H1 (cell line): ENCODE results near the gene CPHXL2. TPM values are rescaled to one million over a fixed set of nuclear protein-coding genes. Genes with fewer than 3 reads are reported as not detected.

Source experiments
- CTCF ChIA-PET: fragments of 300-600 bp; sonication (Branson Sonifier 250); formaldehyde crosslinking; loops from one replicate; lab custom pipeline; 2021; ENCODE audit not compliant: partially characterized antibody; lab: Charles Lee
- POLR2A ChIA-PET: fragments of 300-600 bp; sonication (Branson Sonifier 250); formaldehyde crosslinking; loops from one replicate; lab custom pipeline; 2021; ENCODE audit warnings: inconsistent platforms; ENCODE audit not compliant: partially characterized antibody; lab: Charles Lee
- DNase-seq, 2 experiments: peaks; one replicate each; pipeline versions ENCODE4 v3.0.0 to v3.0.0-alpha.2; 2010 to 2022; ENCODE audit warnings: low spot score in 2 of 2, low read depth in 1 of 2, mixed read lengths in 1 of 2
- FAIRE-seq: peaks from 2 replicates; lab custom pipeline; 2011; peaks lifted over from hg19 to GRCh38; lab: Jason Lieb, UNC
- H2AFZ ChIP-seq: 2 replicates; pipeline ENCODE4 v1.8.1; 2012; ENCODE audit warnings: low read length, inconsistent platforms
- H2AK5ac ChIP-seq: 2 replicates; pipeline ENCODE4 v1.6.1; 2013; ENCODE audit warnings: low read depth, low read length
- H2BK120ac ChIP-seq: replicated peaks from 2 replicates; pipeline ENCODE3; 2013; ENCODE audit warnings: low read depth, low read length, inconsistent platforms
- H2BK12ac ChIP-seq: 2 replicates; pipeline ENCODE4 v1.6.1; 2013; ENCODE audit warnings: low read depth, low read length
- H2BK15ac ChIP-seq: 2 replicates; pipeline ENCODE4 v1.6.1; 2013; ENCODE audit warnings: low read length
- H2BK20ac ChIP-seq: 2 replicates; pipeline ENCODE4 v1.6.1; 2013; ENCODE audit warnings: low read length
- H2BK5ac ChIP-seq: 2 replicates; pipeline ENCODE4 v1.6.1; 2013; ENCODE audit warnings: low read depth, low read length
- H3K14ac ChIP-seq: 2 replicates; pipeline ENCODE4 v1.6.1; 2013; ENCODE audit warnings: inconsistent platforms; ENCODE audit not compliant: insufficient read length
- H3K18ac ChIP-seq: 2 replicates; pipeline ENCODE4 v1.6.1; 2013; ENCODE audit warnings: low read length; ENCODE audit errors: extremely low read depth
- H3K23ac ChIP-seq: 2 replicates; pipeline ENCODE4 v1.6.1; 2013; ENCODE audit warnings: inconsistent platforms; ENCODE audit not compliant: insufficient read length
- H3K23me2 ChIP-seq: 2 replicates; pipeline ENCODE4 v1.6.1; 2013; ENCODE audit warnings: low read depth, low read length
- H3K27ac ChIP-seq: 2 replicates; pipeline ENCODE4 v1.6.1; 2011; ENCODE audit warnings: low read depth, low read length, inconsistent platforms
- H3K27me3 ChIP-seq, 4 experiments: replicated peaks in 1 of 4; 1 replicate in 1 of 4; 2 replicates in 3 of 4; pipeline versions ENCODE4 v1.6.1 to v1.8.1; 2011 to 2013; ENCODE audit warnings: low read length in 3 of 4, mild to moderate bottlenecking in 3 of 4, inconsistent platforms in 2 of 4, mixed read lengths in 2 of 4, moderate library complexity in 1 of 4; ENCODE audit not compliant: control insufficient read depth in 3 of 4, insufficient read depth in 3 of 4; ENCODE audit errors: extremely low read depth in 1 of 4
- H3K36me3 ChIP-seq, 4 experiments: 2 replicates each; pipeline versions ENCODE4 v1.6.1 to v1.8.1; 2011 to 2013; ENCODE audit warnings: mild to moderate bottlenecking in 4 of 4, low read length in 3 of 4, moderate library complexity in 2 of 4, control low read depth in 1 of 4, inconsistent platforms in 1 of 4; ENCODE audit not compliant: insufficient read depth in 4 of 4, control insufficient read depth in 2 of 4
- H3K4ac ChIP-seq: replicated peaks from 2 replicates; pipeline ENCODE3; 2013; ENCODE audit warnings: low read length, low read depth, mixed read lengths, inconsistent platforms; ENCODE audit not compliant: insufficient read length
- H3K4me1 ChIP-seq, 4 experiments: replicated peaks in 1 of 4; 1 replicate in 1 of 4; 2 replicates in 3 of 4; pipeline versions ENCODE4 v1.6.1 to v1.8.1; 2011 to 2013; ENCODE audit warnings: low read length in 3 of 4, inconsistent platforms in 2 of 4, mixed read lengths in 1 of 4; ENCODE audit not compliant: insufficient read depth in 4 of 4, control insufficient read depth in 3 of 4
- H3K4me2 ChIP-seq, 2 experiments: 2 replicates each; pipeline versions ENCODE4 v1.6.1 to v1.8.1; 2011 to 2013; ENCODE audit warnings: low read depth in 2 of 2, low read length in 2 of 2, control low read depth in 1 of 2, inconsistent platforms in 1 of 2, mild to moderate bottlenecking in 1 of 2; ENCODE audit not compliant: insufficient read depth in 1 of 2
- H3K4me3 ChIP-seq, 4 experiments: fragments of 200-600, 300-600 bp in 1 of 4; sonication (generic), shearing (Covaris generic), sonication (Bioruptor Twin) in 1 of 4; 2 replicates each; pipeline versions ENCODE4 v1.5.1 to v1.8.1; 2011 to 2016; ENCODE audit warnings: low read length in 4 of 4, low read depth in 3 of 4, control low read depth in 2 of 4, inconsistent platforms in 2 of 4, mild to moderate bottlenecking in 2 of 4, mixed read lengths in 1 of 4, moderate library complexity in 1 of 4; ENCODE audit not compliant: insufficient read depth in 2 of 4; ENCODE audit errors: extremely low read depth in 1 of 4
- H3K56ac ChIP-seq: replicated peaks from 2 replicates; pipeline ENCODE3; 2013; ENCODE audit warnings: low read depth, mild to moderate bottlenecking, mixed read lengths, low read length, inconsistent platforms; ENCODE audit not compliant: insufficient read length
- H3K79me1 ChIP-seq: 2 replicates; pipeline ENCODE4 v1.6.1; 2013; ENCODE audit warnings: low read depth, low read length, control low read depth
- H3K79me2 ChIP-seq, 2 experiments: 2 replicates each; pipeline versions ENCODE4 v1.6.1 to v1.8.1; 2012 to 2013; ENCODE audit warnings: low read length in 2 of 2, mild to moderate bottlenecking in 2 of 2, inconsistent platforms in 1 of 2; ENCODE audit not compliant: insufficient read depth in 2 of 2, control insufficient read depth in 1 of 2
- H3K9ac ChIP-seq, 4 experiments: replicated peaks in 1 of 4; 1 replicate in 1 of 4; 2 replicates in 3 of 4; pipeline versions ENCODE4 v1.6.1 to v1.8.1; 2011 to 2013; ENCODE audit warnings: low read depth in 3 of 4, low read length in 3 of 4, control low read depth in 2 of 4, mild to moderate bottlenecking in 2 of 4, moderate library complexity in 2 of 4, inconsistent platforms in 1 of 4; ENCODE audit errors: extremely low read depth in 1 of 4
- H3K9me3 ChIP-seq, 2 experiments: 2 replicates each; pipeline versions ENCODE4 v1.6.1 to v1.8.1; 2012 to 2013; ENCODE audit warnings: mild to moderate bottlenecking in 2 of 2, moderate library complexity in 2 of 2, control low read depth in 1 of 2, inconsistent platforms in 1 of 2, low read depth in 1 of 2, low read length in 1 of 2, mixed read lengths in 1 of 2; ENCODE audit not compliant: insufficient read depth in 2 of 2
- H4K20me1 ChIP-seq, 2 experiments: replicated peaks in 1 of 2; 2 replicates each; pipeline versions ENCODE3 to v1.8.1; 2011 to 2013; ENCODE audit warnings: inconsistent platforms in 2 of 2, low read length in 2 of 2, mild to moderate bottlenecking in 1 of 2; ENCODE audit not compliant: insufficient read depth in 2 of 2, control insufficient read depth in 1 of 2
- H4K5ac ChIP-seq: 2 replicates; pipeline ENCODE4 v1.6.1; 2013; ENCODE audit warnings: low read length, low read depth, mixed read lengths, inconsistent platforms; ENCODE audit not compliant: insufficient read length
- H4K8ac ChIP-seq: 2 replicates; pipeline ENCODE4 v1.8.0; 2013; ENCODE audit warnings: mild to moderate bottlenecking, moderate library complexity, low read length, inconsistent platforms; ENCODE audit not compliant: insufficient read depth; ENCODE audit errors: extremely low read depth
- H4K91ac ChIP-seq: replicated peaks from 2 replicates; pipeline ENCODE3; 2013; ENCODE audit warnings: low read length, mixed read lengths, inconsistent platforms; ENCODE audit not compliant: insufficient read length
- WGBS, 2 experiments: shearing (Covaris generic) in 1 of 2; methylation state at CpG; one replicate each; pipeline versions ENCODE4 v1.1.6 to v1.1.7; 2013 to 2015; ENCODE audit warnings: low lambda C conversion rate in 2 of 2, mixed read lengths in 2 of 2, inconsistent platforms in 1 of 2, low coverage in 1 of 2, missing lambda C conversion rate in 1 of 2; ENCODE audit not compliant: insufficient replicate concordance in 2 of 2, insufficient coverage in 1 of 2, insufficient read length in 1 of 2; ENCODE audit errors: extremely low coverage in 1 of 2, missing lambda C conversion rate in 1 of 2; 5-methylcytosine and 5-hydroxymethylcytosine counted together
- polyA plus RNA-seq, 7 experiments: library from polyadenylated mRNA; depleted of rRNA in 3 of 7; stranded (reverse) in 5 of 7; unstranded in 2 of 7; fragments of >200 nt in 5 of 7; fragments of 200-250 nt in 2 of 7; gene quantifications; 1 replicate in 5 of 7; 2 replicates in 1 of 7; 4 replicates in 1 of 7; pipeline versions ENCODE4 v1.2.1 to v1.2.3, GENCODE V29; 2011 to 2013; ENCODE audit warnings: missing spikeins in 2 of 7, mixed read lengths in 2 of 7
- total RNA-seq: library from RNA; stranded (reverse); fragmentation: NEBNext Ultra II Directional; extraction: Animal tissue kit (Norgen Biotek cat#: 25700); gene quantifications from 2 replicates; pipeline ENCODE4 v1.2.1, GENCODE V29; 2021

Gene CPHXL2
- total and polyA plus RNA-seq, 2 of the 8 experiments (the other 6 are each of a cell fraction or from before 2014, with no cell fraction given) = not detected

GRCh38 chr16:75632857-75633256 is 44.0 kb downstream of the CPHXL2 start:
- H4K5ac ChIP-seq = no peak overlapping the region
- DNase-seq (no peak), FAIRE-seq (no peak)
- H2BK120ac ChIP-seq = no peak overlapping the region
- peaks cover 41 to 94% (median 81%) of the 10 kb centered on the region in 4 experiments for H3K36me3 ChIP-seq
- H2BK15ac ChIP-seq = no peak overlapping the region
- H3K27ac ChIP-seq = no peak overlapping the region
- no peak overlapping the region for H3K18ac ChIP-seq
- 96% methylated on average over 8 of the region's 8 CpGs; no CpG with 5 or more reads in 1 of the 2 experiments for WGBS, 2 experiments
- H2BK5ac ChIP-seq = no peak overlapping the region
- ChIA-PET CTCF (interaction anchor here (1.4 kb wide), 1 partner anchor 11 kb away, joined by 3 read pairs; no protein-coding TSS in a partner anchor), POLR2A (interaction anchor here (0.6 to 3.7 kb wide), 7 partner anchors 9 to 1356 kb away, joined by 3 to 21 read pairs (median 8); partner anchors contain the start of genes ADAT1, KARS1 and TERF2IP)
- H3K4me2 ChIP-seq = no peak overlapping the region
- H3K27me3 ChIP-seq = peaks cover 0 to 1% (median 0%) of the 10 kb centered on the region in 4 experiments; a peak in 1 of 7 replicates
- no peak overlapping the region for H3K14ac ChIP-seq
- H4K20me1 ChIP-seq = peaks cover 0 to 8% of the 10 kb centered on the region in 2 experiments
- no peaks in the 10 kb centered on the region for H3K79me1 ChIP-seq
- H2AK5ac ChIP-seq = no peak overlapping the region
- H3K9ac ChIP-seq = no peak overlapping the region
- no peaks in the 10 kb centered on the region for H3K9me3 ChIP-seq
- H3K4ac ChIP-seq = no peak overlapping the region
- H3K23me2 ChIP-seq = no peaks in the 10 kb centered on the region
- no peak overlapping the region for H2BK20ac ChIP-seq
- no peaks in the 10 kb centered on the region for H3K4me1 ChIP-seq
- H4K8ac ChIP-seq = no peak overlapping the region
- H3K79me2 ChIP-seq = no peaks in the 10 kb centered on the region
- no peak overlapping the region for H2AFZ ChIP-seq
- no peak overlapping the region for H2BK12ac ChIP-seq
- H4K91ac ChIP-seq = no peak overlapping the region
- H3K23ac ChIP-seq = no peak overlapping the region
- no peak overlapping the region for H3K56ac ChIP-seq
- H3K4me3 ChIP-seq = no peak overlapping the region
